GM21825 (cell line): ENCODE measurements around the gene RPL10A.
"Not testable (repeated sequence)": the region's sequence is repeated elsewhere in the genome, so short reads cannot be mapped to it uniquely, and the experiment has no call there.

Source experiments
- ATAC-seq: cut with Tn5 transposase; IDR thresholded peaks from one replicate; pipeline ENCODE4 v1.9.1; 2021; ENCODE audit warnings: mild to moderate bottlenecking, moderate library complexity; ENCODE audit not compliant: unreplicated experiment

The RPL10A gene

DNA sequence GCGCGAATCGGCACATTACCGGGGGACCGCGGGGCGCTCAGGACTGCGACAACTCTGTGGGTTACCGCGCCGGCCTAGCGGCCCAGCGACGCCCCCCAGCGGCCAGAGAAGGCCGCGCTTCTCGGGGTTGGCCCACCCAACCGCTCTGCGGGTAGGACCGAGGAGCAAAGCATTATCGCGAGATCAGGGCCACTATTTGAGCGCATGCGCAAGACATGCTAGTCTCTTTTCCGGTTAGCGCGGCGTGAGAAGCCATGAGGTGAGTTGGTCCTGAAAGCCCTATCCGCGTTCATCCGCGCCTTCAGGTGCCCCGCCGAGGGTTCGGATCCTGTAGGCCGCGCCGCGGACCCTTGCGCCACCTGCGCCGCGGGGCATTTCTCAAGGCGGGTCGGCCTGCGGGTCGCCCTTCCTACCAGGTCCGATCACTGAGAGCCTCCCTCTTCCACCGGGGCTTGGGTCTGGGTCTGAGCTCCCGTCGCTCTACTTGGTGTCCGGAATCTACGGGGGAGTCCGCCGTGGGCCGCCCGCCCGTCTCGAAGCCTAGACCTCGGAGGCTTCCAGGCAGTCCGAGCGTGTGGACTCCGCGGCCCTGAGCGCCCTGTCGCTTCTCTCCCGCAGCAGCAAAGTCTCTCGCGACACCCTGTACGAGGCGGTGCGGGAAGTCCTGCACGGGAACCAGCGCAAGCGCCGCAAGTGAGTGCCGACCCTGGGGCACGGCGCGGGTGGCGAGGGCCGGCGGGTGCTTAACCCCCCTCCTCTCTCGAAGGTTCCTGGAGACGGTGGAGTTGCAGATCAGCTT lies at the start of gene RPL10A:
TSS of gene RPL10A (plus strand) at position 221 of the 799 bp plus-strand sequence. CDS start at position 255, 34 bp downstream.
- peak; percentile 76 for ATAC-seq

DNA sequence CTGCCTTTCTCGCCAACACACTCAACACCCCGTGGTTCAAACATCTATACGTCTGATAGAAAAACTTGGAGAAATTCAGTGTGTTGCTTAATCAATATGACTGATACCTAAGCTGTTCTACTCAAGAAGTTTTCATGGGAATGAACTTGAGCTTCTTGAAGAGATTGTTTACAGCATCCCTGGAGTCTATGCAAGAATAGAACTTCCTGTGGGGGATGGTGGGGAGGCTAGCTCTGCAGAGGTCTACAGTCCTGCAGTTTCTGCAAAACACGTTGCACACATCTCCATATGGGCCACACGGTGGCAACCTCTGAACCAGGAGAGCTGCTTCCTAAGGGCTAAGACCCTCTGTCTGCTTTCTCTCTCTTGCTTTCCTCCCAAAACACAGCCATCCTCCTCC lies 48.8 kb upstream of the RPL10A start:
- no peak for ATAC-seq

DNA sequence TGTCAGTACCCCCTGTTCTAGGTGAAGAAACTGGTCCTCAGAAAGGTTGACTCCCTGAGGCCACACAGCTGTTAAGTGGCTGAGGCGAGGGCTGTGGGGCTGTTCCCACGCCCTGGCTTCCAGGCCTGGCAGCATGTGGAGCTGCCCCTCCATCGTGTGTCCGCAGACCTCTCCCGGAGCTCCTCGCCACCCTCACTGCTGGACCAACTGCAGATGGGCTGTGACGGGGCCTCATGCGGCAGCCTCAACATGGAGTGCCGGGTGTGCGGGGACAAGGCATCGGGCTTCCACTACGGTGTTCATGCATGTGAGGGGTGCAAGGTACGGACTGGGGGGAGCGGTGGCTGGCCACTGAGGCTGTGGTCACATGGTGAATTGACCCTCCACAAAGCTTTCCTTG lies 48.2 kb upstream of the RPL10A start:
- ATAC-seq: no peak

DNA sequence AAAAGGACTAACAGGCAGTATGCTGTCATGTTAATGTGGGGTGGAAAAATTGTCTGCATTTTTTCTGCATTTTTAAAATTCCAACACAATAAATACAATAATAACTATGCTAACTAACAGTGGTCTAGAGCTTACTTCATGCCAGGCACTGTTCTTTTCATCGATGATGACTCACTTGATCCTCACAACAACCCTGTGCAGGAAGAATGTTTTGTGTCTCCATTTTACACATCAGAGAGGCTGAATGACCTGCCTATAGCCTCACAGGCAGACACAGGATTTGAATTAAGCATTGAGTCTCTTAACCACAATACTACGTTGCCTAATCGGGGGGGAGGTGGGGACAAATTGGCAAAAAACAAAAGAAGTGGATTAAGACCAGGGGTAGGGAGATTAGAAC lies 42.9 kb upstream of the RPL10A start:
- ATAC-seq: no peak

DNA sequence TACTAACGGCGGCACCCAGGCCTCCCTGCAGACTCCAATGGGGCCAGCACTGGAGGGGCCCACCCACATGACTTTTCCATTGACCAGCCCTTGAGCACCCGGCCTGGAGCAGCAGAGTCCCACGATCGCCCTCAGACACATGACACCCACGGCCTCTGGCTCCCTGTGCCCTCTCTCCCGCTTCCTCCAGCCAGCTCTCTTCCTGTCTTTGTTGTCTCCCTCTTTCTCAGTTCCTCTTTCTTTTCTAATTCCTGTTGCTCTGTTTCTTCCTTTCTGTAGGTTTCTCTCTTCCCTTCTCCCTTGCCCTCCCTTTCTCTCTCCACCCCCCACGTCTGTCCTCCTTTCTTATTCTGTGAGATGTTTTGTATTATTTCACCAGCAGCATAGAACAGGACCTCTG lies 42.1 kb upstream of the RPL10A start:
- ATAC-seq: no peak

DNA sequence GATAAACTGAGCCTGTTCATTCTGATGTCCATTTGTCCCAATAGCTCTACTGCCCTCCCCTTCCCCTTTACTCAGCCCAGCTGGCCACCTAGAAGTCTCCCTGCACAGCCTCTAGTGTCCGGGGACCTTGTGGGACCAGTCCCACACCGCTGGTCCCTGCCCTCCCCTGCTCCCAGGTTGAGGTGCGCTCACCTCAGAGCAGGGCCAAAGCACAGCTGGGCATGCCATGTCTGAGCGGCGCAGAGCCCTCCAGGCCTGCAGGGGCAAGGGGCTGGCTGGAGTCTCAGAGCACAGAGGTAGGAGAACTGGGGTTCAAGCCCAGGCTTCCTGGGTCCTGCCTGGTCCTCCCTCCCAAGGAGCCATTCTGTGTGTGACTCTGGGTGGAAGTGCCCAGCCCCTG lies 40.8 kb upstream of the RPL10A start:
- ATAC-seq: no peak

DNA sequence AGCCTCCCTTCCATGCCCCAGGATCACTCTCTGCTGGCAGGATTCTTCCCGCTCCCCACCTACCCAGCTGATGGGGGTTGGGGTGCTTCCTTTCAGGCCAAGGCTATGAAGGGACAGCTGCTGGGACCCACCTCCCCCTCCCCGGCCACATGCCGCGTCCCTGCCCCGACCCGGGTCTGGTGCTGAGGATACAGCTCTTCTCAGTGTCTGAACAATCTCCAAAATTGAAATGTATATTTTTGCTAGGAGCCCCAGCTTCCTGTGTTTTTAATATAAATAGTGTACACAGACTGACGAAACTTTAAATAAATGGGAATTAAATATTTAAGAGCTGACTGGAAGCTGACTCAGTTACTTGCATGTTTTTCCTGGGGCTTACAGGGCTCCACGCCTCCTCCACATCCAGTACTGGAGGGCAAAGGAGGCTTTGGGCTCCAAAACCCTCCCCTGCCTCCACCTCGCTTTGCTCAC lies 40.3 kb upstream of the RPL10A start:
- no peak for ATAC-seq

DNA sequence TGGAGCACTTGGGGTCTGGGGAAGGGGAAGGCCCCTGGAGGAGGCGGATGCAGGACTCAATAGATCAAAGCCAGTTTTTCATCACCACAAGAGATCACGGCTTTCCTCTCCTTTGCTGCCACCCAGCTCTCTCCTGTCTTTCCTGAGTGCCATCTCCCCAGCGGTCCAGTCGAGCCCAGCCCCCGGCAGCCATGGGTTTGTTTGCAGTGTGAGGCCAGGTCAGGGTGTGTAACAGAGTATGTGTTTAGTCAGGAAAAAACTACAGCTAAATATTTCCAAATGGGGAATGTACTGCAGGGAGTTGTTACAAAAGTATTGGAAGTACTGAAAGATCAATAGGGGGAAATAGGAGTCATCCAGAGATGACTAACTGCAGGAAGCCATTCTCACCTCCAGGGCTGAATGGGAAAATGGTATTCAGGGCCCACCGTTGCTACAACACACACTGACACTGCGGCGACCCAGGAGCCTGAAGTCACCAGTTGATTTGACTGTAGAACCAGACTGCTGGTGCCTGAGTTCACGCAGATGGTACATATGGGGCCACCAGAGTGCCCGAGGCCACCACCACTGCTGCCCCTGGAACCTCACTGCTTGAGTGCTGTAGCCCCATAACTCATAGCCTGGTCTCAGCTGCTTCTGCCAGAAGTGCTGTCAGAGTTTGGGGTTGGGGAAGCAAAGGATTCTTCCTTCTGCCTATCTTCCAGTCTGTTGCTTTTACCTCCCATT lies 39.6 kb upstream of the RPL10A start:
- no peak for ATAC-seq

DNA sequence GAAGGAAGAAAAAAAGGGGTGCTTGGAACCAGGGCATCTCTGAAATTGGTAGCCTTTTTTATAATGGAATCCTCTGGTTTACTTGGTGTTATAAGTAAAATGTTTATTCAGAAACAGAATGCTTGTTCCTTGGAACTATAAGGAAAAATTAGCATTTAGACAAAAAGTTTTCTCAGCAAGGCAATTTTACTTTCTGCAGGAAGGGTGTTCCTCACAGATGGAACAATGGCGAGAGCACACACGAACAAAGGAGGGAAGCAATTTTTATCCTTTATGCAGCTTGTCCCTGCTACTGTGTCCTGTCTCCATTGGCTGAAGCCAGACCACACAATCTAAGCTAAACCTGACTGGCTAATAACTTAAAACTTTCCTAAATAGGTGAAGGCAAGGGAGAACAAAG lies 38.7 kb upstream of the RPL10A start:
- no peak for ATAC-seq

DNA sequence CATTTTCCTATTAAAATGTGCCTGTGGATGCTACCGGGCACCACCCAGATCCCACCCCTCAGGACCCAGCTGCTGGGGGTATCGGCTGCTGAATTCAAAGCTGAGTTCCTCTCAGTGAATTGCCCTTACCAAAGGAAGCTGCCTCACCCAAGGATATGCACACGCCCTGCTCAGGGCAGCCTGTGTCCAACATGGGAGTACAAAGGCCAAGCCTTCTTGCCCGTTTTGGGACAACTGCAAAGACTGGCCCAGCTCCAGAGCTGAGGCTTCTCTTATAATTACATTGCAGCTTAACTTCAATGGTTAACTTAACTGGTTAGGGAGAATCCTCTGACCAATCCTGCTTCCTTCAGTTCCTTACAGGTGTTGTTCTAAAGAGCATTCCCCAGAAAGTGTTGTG lies 35.9 kb upstream of the RPL10A start:
- no peak for ATAC-seq

DNA sequence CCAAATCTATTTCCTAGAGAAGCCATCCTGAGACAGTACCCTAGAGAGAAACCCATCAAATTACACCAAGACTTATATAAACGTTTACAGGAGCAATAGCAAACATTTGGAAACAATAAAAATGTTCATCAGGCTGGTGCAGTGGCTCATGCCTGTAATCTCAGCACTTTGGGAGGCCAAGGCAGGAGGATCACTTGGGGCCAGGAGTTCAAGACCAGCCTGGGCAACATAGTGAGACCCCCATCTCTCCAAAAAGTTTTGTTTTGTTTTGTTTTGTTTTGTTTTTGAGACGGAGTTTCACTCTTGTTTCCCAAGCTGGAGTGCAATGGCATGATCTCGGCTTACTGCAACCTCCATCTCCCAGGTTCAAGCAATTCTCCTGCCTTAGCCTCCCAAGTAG lies 35.5 kb upstream of the RPL10A start:
- ATAC-seq: not testable (repeated sequence)

DNA sequence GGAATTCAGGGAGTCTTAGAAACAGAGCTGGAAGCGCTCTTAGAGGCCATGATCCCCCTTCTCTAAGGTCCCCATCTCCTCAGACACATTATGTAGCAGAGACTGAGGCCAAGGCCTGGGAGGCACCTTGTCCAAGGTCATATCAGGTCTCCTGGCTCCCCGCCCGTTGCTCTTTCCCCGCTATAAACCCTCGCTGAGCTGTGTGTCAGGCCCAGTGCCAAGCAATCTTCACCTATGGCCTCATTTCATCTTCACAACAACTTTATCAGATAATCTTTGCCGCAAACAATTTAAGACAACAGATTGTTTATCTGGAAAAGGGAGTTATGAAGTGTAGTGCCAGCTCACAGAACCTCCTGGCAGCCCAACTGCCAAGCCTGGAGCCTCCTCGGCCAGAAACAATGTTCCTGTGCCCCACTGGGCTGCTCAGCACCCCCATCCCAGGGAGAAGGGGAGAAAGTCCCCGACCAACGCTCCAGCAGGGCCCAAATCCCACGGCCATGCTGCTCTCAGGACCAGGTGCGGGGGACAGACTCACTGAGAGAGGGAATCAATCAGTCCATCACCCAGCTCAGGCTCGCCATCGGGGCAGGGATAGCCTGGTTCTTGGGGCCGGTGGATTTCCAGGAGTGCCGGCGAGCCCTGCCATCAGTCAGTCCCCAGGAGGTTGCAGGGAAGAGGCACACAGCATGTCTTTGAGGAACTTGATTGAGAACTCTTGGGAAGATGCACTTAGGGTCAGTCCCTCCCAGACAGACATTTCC lies 32.9 kb upstream of the RPL10A start:
- no peak for ATAC-seq

DNA sequence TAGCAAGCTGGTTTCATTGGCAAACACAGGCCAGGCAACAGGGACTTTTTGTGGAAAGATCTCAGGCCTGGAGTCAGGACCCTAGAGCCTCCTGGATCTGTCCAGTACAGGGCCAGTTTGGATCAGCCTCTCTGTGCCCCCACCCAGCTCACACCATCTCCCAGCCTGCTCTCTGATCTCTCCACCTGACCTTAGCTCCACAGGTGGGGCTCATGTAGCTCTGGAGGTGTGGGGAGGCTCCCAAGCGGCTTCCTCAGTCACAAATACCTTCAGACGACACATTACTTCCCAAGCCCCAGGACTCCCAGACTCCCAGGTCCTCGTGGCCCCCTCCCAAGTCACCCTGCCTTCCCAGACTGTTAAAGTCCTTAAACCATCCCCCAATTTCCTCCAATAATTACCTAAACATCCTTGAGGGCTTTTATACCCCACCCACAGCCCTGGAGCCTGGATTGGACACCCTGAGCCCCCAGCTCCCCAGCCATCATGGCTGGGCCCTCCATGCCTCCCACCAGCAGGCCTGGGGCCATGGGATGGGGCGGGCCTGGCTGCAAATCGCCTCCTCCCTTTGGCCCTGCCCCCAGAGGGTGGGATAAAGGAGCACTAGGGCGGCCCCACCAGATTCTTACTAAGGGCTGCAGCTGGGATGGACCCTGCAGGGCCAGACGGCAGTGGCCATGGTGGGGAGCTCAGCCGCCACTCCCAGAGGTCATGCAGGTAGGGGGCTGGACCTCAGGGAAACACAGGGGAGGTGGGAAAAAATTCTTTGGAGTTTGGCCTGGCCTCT lies 31.9 kb upstream of the RPL10A start:
- ATAC-seq: no peak

DNA sequence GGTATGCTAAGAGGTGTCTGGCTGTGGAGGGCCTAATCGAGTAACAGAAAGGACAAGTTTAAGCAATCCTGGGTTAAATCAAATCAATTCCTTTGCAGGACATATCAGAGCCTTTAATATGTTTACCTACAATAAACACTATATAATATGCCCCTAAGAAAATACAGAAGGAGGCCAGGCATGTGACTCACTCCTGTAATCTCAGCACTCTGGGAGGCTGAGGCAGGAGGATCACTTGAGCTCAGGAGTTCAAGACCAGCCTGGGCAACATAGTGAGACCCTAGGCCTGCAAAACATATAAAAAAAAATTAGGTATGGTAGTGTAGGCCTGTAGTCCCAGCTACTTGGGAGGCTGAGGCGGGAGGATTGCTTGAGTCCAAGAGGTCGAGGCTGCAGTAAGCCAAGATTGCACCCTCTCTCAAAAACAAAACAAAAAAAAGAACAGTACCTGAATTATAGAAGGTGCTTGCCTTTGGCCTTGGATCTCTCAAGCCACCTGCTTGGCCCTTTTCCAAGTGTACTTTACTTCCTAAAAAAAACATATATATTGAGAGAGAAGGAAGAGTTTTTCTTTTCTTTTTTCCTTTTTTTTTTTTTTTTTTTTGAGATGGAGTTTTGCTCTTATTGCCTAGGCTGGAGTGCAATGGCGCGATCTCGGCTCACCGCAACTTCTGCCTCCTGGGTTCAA lies 29.7 kb upstream of the RPL10A start:
- ATAC-seq: not testable (repeated sequence)

DNA sequence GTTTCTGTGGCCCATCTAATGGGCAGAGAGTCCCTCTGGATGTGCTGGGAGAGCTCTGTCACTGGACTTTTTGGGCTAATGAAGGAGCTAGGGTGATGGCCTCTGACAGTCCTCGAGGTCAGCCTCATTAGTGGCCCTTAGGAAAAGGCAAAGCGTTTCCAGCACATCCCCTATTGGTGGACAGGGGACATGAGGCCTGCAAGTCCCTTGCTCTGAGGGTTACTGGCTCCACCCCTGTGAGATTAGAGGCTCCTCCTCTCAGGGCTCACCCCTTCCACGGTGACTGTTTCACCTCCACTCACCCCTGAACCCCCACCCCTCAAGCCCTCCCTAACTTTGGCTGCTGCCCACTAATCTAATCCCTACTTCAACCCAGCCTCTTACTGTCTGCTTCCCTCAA lies 28.9 kb upstream of the RPL10A start:
- ATAC-seq: no peak

DNA sequence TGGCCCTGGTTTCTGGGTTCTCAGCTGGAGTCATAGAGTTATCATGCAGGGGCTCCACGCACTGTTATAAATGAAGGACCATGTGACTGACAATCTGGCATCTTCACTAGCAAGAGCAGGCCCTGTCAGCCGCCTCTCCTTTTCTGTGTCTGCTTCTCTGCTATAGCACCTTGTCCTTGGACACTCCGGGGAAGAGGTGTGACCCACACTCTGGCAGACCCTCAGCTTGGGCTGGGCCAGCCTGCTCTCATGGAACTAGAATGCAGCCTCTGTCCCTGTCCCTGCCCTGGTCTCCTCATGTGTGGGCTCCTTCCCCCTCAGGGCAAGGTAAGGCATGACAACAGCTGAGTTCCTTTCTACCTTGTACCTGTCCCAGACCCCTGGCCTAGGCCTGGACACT lies 27.0 kb upstream of the RPL10A start:
- no peak for ATAC-seq

DNA sequence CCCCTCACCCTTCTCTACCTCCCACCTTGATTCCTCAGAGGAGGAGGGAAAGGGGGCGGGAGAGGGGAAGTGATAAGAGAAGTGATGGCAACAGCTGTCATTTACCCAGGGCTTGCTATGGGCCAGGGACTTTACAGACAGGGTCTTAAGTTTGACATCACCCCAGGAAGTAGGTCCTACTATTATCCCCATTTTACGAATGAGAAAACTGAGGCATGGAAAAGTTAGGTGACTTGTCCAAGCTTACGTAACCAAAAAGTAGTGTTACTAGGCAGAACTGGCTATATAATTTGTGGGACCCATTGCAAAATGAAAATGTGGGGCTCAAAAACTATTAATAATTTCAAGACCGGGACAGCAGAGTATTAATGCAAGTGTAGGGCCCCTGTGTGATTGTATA lies 26.6 kb upstream of the RPL10A start:
- ATAC-seq: no peak

DNA sequence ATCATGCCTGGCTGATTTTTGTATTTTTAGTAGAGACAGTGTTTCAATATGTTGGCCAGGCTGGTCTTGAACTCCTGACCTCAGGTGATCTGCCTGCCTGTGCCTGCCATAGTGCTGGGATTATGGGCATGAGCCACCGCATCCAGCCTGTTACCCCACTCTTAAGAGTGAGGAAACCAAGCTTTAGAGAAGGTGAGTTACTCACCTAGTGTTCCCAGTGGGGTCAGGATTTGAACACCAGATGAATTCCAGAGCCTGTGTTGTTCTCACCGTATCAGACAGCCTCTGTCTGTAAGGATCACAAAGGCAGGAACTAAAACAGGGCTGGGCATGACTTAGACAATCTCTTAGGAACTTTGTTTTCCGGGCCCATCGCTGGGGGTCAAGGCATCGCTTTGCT lies 25.5 kb upstream of the RPL10A start:
- ATAC-seq: no peak

DNA sequence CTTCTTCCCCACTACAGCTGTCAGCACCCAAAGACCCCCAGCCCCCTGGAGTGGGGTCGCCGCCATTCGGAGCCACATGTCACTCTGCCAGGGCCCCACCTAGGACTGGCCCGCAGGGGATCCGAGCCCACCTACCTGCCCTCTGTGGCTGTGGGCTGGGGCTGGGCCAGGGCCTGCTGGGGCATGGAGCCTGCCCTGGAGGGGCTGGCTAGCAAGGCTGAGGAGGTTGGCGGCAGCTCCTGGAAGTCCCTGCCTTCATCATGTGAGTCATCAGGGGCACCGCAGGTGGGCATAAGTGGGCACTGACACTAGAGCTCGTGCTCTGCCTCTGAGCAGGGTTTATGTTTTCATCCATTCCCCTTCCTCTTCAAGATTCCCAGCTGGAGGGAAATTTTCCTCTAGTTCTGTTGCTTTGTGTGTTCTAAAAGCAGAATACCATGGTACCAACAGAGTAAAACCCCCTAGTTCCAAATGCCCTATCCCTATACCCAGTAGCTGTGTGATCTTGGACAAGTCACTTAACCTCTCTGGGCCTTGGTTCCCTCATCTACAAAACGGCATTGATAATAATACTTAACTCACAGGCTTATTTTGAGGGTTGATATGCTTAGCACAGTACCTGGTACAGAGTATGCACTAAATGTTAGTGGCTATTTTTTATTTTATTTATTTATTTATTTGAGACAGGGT lies 24.7 kb upstream of the RPL10A start:
- ATAC-seq: no peak

DNA sequence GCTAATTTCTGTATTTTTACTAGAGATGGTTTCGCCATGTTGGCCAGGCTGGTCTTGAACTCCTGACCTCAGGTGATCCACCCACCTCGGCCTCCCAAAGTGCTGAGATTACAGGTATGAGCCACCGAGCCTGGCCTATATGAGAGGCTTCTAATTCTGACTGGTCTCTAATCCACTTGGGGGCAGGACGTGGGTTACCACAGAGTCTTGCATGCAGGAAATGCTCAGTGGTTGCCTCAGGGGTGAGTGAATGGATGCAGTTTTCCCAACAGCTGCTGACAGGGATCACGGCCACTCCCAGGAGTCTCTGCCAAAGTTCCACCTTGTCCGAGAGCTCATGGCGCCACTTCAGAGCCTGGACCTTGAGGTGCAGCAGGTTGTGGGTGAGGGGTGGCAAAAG lies 22.5 kb upstream of the RPL10A start:
- ATAC-seq: no peak
